ENCODE results near the gene CMBL. TPM values are rescaled to one million over a fixed set of nuclear protein-coding genes. Genes with fewer than 3 reads are reported as not detected.
"Not testable (repeated sequence)": the region's sequence is repeated elsewhere in the genome, so short reads cannot be mapped to it uniquely, and the experiment has no call there.

CMBL gene
- total RNA-seq, 2 donors from 2014 or later = 11.2 to 20.3 TPM

- Histone ChIP-seq H3K27me3 (replicated peaks; ENCODE audit: insufficient read depth) (no peaks in the 10 kb centered on the region), H3K27ac (peak overlapping the region; percentile 98 to 99), H3K9me3 (no peaks in the 10 kb centered on the region), H3K36me3 (no peaks in the 10 kb centered on the region), H3K4me3 (peak overlapping the region; percentile 94 to 98), H3K4me1 (replicated peaks) (no peaks in the 10 kb centered on the region)
- 19% methylated on average over 19 of the region's 19 CpGs for WGBS
- TF ChIP-seq POLR2A (IDR thresholded peaks at IDR 0.05) (no peak), CTCF (IDR thresholded peaks at IDR 0.05) (no peak)
- intact Hi-C loops (cut with DNase I) = loop anchor here (5.0 kb wide), 4 partner anchors 50 to 275 kb away; no protein-coding TSS in a partner anchor
- DNase-seq (ENCODE audit: low spot score) = no peak
Observed at GRCh38 chr5:10352430-10353240, 44.9 kb upstream of the CMBL start.

- WGBS = 89% methylated on average over 8 of the region's 8 CpGs
- Histone ChIP-seq H3K27me3 (replicated peaks; ENCODE audit: insufficient read depth) (no peaks in the 10 kb centered on the region), H3K4me1 (replicated peaks) (no peaks in the 10 kb centered on the region), H3K4me3 (no peak overlapping the region), H3K9me3 (no peaks in the 10 kb centered on the region), H3K36me3 (no peaks in the 10 kb centered on the region), H3K27ac (no peak overlapping the region)
- DNase-seq (ENCODE audit: low spot score) = no peak
- intact Hi-C loops (cut with DNase I) = loop anchor here (5.0 kb wide), 4 partner anchors 50 to 275 kb away; no protein-coding TSS in a partner anchor
- TF ChIP-seq POLR2AphosphoS5 (IDR thresholded peaks at IDR 0.05) (no peak), CTCF (IDR thresholded peaks at IDR 0.05) (no peak), POLR2A (IDR thresholded peaks at IDR 0.05) (no peak)
Observed at GRCh38 chr5:10351919-10352318, 44.2 kb upstream of the CMBL start.

DNA sequence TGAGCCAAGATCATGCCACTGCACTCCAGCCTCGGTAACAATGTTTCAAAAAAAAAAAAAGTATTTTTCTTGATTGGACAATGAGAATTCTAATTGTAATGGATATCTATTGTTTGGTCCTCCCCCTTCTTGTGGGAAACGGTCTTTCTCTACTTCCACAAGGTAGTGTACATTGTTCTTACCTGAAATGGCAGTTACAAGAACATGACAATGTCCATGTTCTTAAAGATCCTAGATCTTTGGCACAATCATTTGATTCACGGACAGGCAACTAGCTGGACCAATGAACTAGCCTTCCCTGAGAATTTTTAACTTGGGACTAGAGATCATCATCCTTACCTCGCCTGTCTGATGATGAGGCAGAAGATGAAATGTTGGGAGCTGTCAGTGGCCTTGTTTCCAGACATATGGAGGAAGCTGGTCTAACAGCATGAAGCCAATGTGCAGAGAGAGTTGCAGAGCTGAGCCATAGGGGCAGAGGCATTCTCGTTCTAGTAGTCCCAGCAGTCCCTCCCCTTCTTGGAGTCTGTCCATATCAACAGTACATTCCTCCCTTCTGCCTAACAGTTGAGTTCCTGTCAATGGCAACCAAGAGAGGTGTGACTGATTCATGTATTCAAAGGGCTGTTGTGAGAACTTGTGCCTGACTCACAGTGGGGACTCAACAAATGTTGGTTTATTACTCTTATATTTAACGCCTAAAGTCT, 43.6 kb upstream of the CMBL start:
- Histone ChIP-seq H3K27ac (no peak overlapping the region), H3K27me3 (replicated peaks; ENCODE audit: insufficient read depth) (no peaks in the 10 kb centered on the region), H3K4me3 (no peak overlapping the region), H3K9me3 (no peaks in the 10 kb centered on the region), H3K4me1 (replicated peaks) (no peaks in the 10 kb centered on the region), H3K36me3 (no peaks in the 10 kb centered on the region)
- TF ChIP-seq POLR2AphosphoS5 (IDR thresholded peaks at IDR 0.05) = no peak
- TF ChIP-seq CTCF (IDR thresholded peaks at IDR 0.05) = no peak
- TF ChIP-seq POLR2A (IDR thresholded peaks at IDR 0.05) = no peak
- 75% methylated on average over 6 of the region's 6 CpGs for WGBS
- intact Hi-C loops (cut with DNase I) = loop anchor here (5.0 kb wide), 4 partner anchors 51 to 276 kb away; no protein-coding TSS in a partner anchor
- no peak for DNase-seq (ENCODE audit: low spot score)

DNA sequence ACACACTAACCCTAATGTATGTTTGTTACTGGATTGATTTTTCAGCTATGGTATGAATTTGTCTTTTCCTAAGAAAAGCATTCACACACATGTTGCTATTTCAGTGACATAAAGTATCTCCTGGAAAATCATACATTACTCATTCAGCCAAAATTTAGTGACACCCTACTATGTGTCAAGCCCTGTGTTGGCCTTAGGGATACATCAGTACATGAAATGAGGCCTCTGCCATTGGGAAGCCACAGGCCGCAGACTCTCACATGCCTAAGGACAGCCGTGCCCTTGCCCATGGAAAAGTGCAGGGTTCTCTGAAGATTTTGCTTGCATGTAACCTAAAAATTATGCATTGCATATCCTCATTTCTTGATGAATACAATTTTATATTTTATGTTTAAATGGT, 40.6 kb upstream of the CMBL start:
- Histone ChIP-seq H3K4me1 (replicated peaks) (no peaks in the 10 kb centered on the region), H3K36me3 (no peaks in the 10 kb centered on the region), H3K27me3 (replicated peaks; ENCODE audit: insufficient read depth) (no peaks in the 10 kb centered on the region), H3K27ac (no peak overlapping the region), H3K4me3 (no peak overlapping the region), H3K9me3 (no peaks in the 10 kb centered on the region)
- TF ChIP-seq POLR2A (IDR thresholded peaks at IDR 0.05) (no peak), POLR2AphosphoS5 (IDR thresholded peaks at IDR 0.05) (no peak), CTCF (IDR thresholded peaks at IDR 0.05) (no peak)
- intact Hi-C loops (cut with DNase I) = no loop called here
- WGBS = 93% methylated on average over 2 of the region's 2 CpGs
- DNase-seq (ENCODE audit: low spot score) = no peak

DNA sequence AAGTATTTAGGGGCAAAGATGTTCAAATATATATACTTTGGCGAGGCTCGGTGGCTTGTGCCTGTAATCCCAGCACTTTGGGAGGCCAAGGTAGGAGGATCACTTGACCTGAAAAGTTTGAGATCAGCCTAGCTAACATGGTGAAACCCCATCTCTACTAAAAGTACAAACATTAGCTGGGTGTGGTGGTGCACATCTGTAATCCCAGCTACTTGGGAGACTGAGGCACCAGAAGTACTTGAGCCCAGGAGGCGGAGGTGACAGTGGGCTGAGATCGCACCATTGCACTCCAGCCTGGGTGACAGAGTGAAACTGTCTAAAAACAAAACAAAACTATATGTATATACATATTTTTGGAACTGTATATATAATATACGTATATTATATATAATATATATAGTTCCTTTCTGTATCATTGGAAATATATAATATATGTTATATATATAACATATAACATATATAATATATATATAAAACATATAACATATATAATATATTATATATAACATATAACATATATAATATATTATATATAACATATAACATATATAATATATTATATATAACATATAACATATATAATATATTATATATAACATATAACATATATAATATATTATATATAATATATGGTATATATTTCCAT, 36.9 kb upstream of the CMBL start:
- H3K9me3 ChIP-seq; H3K4me1 ChIP-seq (replicated peaks); H3K4me3 ChIP-seq; H3K27ac ChIP-seq; intact Hi-C loops (cut with DNase I); H3K36me3 ChIP-seq; H3K27me3 ChIP-seq (replicated peaks; ENCODE audit: insufficient read depth); DNase-seq (ENCODE audit: low spot score): not testable (repeated sequence)
- WGBS = 97% methylated on average over 5 of the region's 5 CpGs
